SJCRH30 (cell line): Measurements from ENCODE around the gene CELF3. TPM values are rescaled to one million over a fixed set of nuclear protein-coding genes. Genes with fewer than 3 reads are reported as not detected.
"Not testable (repeated sequence)": the region's sequence is repeated elsewhere in the genome, so short reads cannot be mapped to it uniquely, and the experiment has no call there.

Experiments used
- DNase-seq, 2 experiments: peaks; one replicate each; pipeline ENCODE4 v3.0.0-alpha.2; 2015 to 2020
- H3K27ac ChIP-seq: fragments of 250-450 bp; sonication (Bioruptor Pico); 2 replicates; pipeline ENCODE4 v1.5.1; 2020; ENCODE audit warnings: mild to moderate bottlenecking, moderate library complexity
- H3K27me3 ChIP-seq: fragments of 250-450 bp; sonication (Bioruptor Pico); 2 replicates; pipeline ENCODE4 v1.5.1; 2020; ENCODE audit warnings: mild to moderate bottlenecking, moderate library complexity
- H3K36me3 ChIP-seq: fragments of 250-450 bp; sonication (Bioruptor Pico); 2 replicates; pipeline ENCODE4 v1.5.1; 2020; ENCODE audit warnings: mild to moderate bottlenecking, moderate library complexity
- H3K4me1 ChIP-seq: fragments of 250-450 bp; sonication (Bioruptor Pico); 2 replicates; pipeline ENCODE4 v1.5.1; 2020; ENCODE audit warnings: mild to moderate bottlenecking, moderate library complexity
- H3K4me3 ChIP-seq: fragments of 250-450 bp; sonication (Bioruptor Pico); 2 replicates; pipeline ENCODE4 v1.5.1; 2020; ENCODE audit warnings: mild to moderate bottlenecking, moderate library complexity
- H3K9me3 ChIP-seq: fragments of 250-450 bp; sonication (Bioruptor Pico); replicated peaks from 2 replicates; pipeline ENCODE4 v1.5.1; 2020; ENCODE audit warnings: mild to moderate bottlenecking, moderate library complexity
- total RNA-seq: library from RNA; depleted of rRNA; stranded (reverse); fragments of >200 nt; shearing (Covaris generic); gene quantifications from 2 replicates; pipeline ENCODE4 v1.2.3, GENCODE V29; 2014

Gene CELF3
- total RNA-seq, 1 experiment from 2014 or later: not detected

DNA sequence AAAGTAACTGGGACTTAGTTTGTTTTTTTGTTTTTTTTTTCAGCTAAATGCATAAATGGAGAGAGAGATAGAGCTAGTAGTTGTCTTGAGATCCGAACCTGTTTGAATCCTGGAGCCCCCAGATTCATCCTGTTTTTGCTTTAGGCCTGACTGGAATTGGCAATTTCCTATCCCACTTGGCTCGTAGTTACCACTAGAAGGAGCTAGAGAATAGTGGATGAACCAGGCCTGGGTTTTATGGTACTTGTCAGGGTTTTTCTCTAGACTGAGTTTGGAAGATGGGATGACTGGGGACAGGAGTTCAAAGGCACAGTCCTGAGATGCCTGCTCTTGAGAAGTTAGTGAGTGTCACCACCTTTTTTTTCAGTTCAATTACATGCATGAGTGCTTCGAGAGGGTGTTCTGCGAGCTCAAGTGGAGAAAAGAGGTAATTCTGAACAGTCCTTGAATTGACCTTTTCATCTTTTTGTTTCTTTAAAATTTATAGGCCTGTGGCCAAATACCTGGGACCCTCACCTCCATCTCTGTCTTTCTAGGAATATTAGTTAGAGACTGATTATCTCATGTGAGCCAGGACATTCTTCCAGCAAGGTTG, 23.4 kb downstream of the CELF3 start:
- no peaks in the 10 kb centered on the region for H3K27me3 ChIP-seq
- no peak overlapping the region for H3K27ac ChIP-seq
- peak in 1 of 2 experiments; percentile 46 for DNase-seq
- peaks cover 3% of the 10 kb centered on the region; the same call in 1 of the 2 replicates for H3K36me3 ChIP-seq
- H3K4me1 ChIP-seq: no peaks in the 10 kb centered on the region
- H3K4me3 ChIP-seq: no peak overlapping the region
- H3K9me3 ChIP-seq: no peaks in the 10 kb centered on the region

DNA sequence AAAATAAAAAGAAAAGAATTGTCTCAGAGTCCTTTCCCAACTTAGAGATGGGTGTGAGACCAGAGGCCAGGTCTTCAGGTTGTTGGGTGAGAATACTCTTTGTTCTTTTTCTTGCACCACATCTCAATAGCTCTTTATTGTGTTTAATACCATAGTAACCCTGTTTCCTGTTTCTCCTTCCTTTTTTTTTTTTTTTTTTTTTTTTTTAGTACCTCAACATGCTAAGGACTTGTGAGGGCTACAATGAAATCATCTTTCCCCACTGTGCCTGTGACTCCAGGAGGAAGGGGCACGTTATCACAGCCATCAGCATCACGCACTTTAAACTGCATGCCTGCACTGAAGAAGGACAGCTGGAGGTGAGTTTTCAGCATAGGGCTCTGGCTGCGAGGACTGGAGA, 24.4 kb downstream of the CELF3 start:
- Histone ChIP-seq H3K4me1 (no peaks in the 10 kb centered on the region), H3K4me3 (no peak overlapping the region), H3K27me3 (no peaks in the 10 kb centered on the region), H3K36me3 (peaks cover 3% of the 10 kb centered on the region; the same call in 1 of the 2 replicates), H3K27ac (no peak overlapping the region), H3K9me3 (no peaks in the 10 kb centered on the region)
- no peak for DNase-seq

- Histone ChIP-seq H3K36me3 (peaks cover 3% of the 10 kb centered on the region; the same call in 1 of the 2 replicates), H3K4me1 (no peaks in the 10 kb centered on the region), H3K9me3 (no peaks in the 10 kb centered on the region), H3K27ac (no peak overlapping the region), H3K27me3 (no peaks in the 10 kb centered on the region), H3K4me3 (no peak overlapping the region)
- no peak for DNase-seq
These were observed 27.1 kb downstream of the CELF3 start for GRCh38 chr1:151689494-151689893.

DNA sequence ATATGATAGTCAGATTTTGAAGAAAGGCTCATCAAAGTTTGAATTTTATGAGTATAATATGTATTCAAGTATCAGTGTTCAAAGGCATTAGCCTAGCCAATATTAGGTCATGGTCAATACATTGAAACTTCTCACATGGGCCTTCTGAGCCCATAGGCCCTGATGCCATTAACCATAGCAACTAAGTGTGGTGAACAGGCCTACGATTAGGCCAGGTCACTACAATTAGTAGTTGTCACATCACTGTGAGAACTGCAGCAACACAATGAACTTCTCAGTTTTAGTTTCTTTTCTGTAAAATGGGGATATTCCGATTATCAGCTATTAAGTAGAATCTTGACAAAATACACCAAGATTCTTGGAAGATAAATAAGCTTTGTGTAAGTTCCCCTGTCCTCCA, 30.0 kb downstream of the CELF3 start:
- no peaks in the 10 kb centered on the region for H3K9me3 ChIP-seq
- DNase-seq: no peak
- H3K4me1 ChIP-seq: no peaks in the 10 kb centered on the region
- H3K27ac ChIP-seq: no peak overlapping the region
- H3K4me3 ChIP-seq: no peak overlapping the region
- no peaks in the 10 kb centered on the region for H3K27me3 ChIP-seq
- H3K36me3 ChIP-seq: peaks cover 5% of the 10 kb centered on the region

DNA sequence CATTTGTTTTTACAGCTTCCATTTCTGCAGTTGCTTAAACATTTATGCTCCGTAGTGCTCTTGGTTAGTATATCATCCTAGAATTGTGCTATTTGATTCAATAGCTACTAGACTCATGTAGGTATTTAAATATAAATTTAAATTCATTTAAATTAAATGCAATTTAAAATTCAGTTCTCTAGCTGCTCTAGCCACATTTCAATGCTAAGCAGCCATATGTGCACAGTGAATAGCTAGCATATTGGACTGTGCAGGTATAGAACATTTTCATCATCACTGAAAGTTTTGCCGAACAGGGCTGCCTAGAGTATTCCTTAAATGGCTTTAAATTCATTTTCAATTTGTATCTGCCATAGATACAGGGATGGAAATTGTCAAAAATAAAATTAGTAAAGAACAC, 32.5 kb downstream of the CELF3 start:
- H3K27me3 ChIP-seq: no peaks in the 10 kb centered on the region
- no peak overlapping the region for H3K27ac ChIP-seq
- no peak overlapping the region for H3K4me3 ChIP-seq
- H3K36me3 ChIP-seq: peaks cover 7% of the 10 kb centered on the region
- H3K9me3 ChIP-seq: no peaks in the 10 kb centered on the region
- DNase-seq: no peak
- peaks cover 5% of the 10 kb centered on the region for H3K4me1 ChIP-seq

- not testable (repeated sequence) for H3K9me3 ChIP-seq, H3K4me3 ChIP-seq, H3K4me1 ChIP-seq, H3K36me3 ChIP-seq, H3K27me3 ChIP-seq, DNase-seq, H3K27ac ChIP-seq
These were observed 33.7 kb downstream of the CELF3 start for GRCh38 chr1:151682901-151683300.

DNA sequence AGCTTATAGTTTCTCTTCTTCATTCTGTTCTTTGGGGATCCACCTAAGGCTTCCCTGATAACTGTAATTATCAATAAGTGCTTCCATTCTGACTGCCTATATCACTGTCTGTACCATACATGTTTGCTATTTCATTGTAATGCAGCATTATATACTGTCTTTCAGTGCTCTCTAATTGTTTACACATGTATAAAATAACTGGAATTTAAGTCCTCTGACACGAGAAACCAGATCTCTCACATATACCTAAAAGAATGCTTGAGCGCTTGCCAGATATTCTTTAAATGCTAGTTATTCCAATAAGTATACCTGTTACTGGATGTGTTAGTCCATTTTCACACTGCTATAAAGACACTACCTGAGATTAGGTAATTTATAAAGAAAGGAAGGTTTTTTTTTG, 34.7 kb downstream of the CELF3 start:
- H3K36me3 ChIP-seq: peaks cover 7% of the 10 kb centered on the region
- H3K4me3 ChIP-seq: no peak overlapping the region
- no peak for DNase-seq
- H3K27me3 ChIP-seq: no peaks in the 10 kb centered on the region
- no peak overlapping the region for H3K27ac ChIP-seq
- peaks cover 5% of the 10 kb centered on the region for H3K4me1 ChIP-seq
- no peaks in the 10 kb centered on the region for H3K9me3 ChIP-seq

- no peak overlapping the region for H3K4me3 ChIP-seq
- peak in 1 of 2 experiments; percentile 21 for DNase-seq
- peaks cover 7% of the 10 kb centered on the region for H3K36me3 ChIP-seq
- no peaks in the 10 kb centered on the region for H3K9me3 ChIP-seq
- peaks cover 5% of the 10 kb centered on the region for H3K4me1 ChIP-seq
- H3K27me3 ChIP-seq: no peaks in the 10 kb centered on the region
- H3K27ac ChIP-seq: peak overlapping the region; percentile 23; the same call in 1 of the 2 replicates
These were observed 35.8 kb downstream of the CELF3 start for GRCh38 chr1:151680826-151681225.

DNA sequence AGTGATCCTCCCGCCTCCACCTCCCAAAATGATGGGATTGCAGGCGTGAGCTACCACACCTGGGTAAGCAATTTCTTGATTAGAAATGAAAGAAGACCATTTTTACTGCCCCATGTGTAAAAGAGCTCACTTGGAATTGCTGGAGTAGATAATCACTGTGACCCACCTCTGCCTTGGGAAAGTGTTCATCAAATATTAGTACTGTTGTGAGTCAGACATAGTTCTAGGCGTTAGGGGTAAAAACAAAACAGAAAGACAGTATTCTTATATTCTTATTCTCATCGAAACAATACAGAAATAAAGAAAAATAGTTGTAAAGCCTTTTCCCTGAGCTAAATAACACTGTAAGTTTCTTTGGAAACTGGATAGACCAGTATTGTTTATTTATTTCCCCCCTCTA, 36.2 kb downstream of the CELF3 start:
- H3K27me3 ChIP-seq: no peaks in the 10 kb centered on the region
- peaks cover 7% of the 10 kb centered on the region for H3K36me3 ChIP-seq
- no peak overlapping the region for H3K4me3 ChIP-seq
- H3K4me1 ChIP-seq: peaks cover 5% of the 10 kb centered on the region
- H3K27ac ChIP-seq: peak overlapping the region; percentile 23; the same call in 1 of the 2 replicates
- no peak for DNase-seq
- H3K9me3 ChIP-seq: no peaks in the 10 kb centered on the region

GRCh38 chr1:151673407-151673806, 43.2 kb downstream of the CELF3 start:
- Histone ChIP-seq H3K4me1 (no peaks in the 10 kb centered on the region), H3K27me3 (no peaks in the 10 kb centered on the region), H3K36me3 (peaks cover 7% of the 10 kb centered on the region; the same call in 1 of the 2 replicates), H3K9me3 (no peaks in the 10 kb centered on the region), H3K4me3 (no peak overlapping the region), H3K27ac (no peak overlapping the region)
- DNase-seq: no peak

GRCh38 chr1:151670036-151670675, 46.4 kb downstream of the CELF3 start:
- H3K9me3 ChIP-seq, DNase-seq, H3K36me3 ChIP-seq, H3K4me3 ChIP-seq, H3K4me1 ChIP-seq, H3K27me3 ChIP-seq, H3K27ac ChIP-seq: not testable (repeated sequence)

GRCh38 chr1:151668090-151668489, 48.5 kb downstream of the CELF3 start:
- Histone ChIP-seq H3K36me3 (peaks cover 17% of the 10 kb centered on the region), H3K27me3 (no peaks in the 10 kb centered on the region), H3K27ac (no peak overlapping the region), H3K9me3 (no peaks in the 10 kb centered on the region), H3K4me1 (no peaks in the 10 kb centered on the region), H3K4me3 (no peak overlapping the region)
- DNase-seq: no peak

GRCh38 chr1:151661751-151662150, 54.9 kb downstream of the CELF3 start:
- DNase-seq: no peak
- no peak overlapping the region for H3K27ac ChIP-seq
- no peak overlapping the region for H3K4me3 ChIP-seq
- H3K27me3 ChIP-seq: no peaks in the 10 kb centered on the region
- peaks cover 13% of the 10 kb centered on the region for H3K36me3 ChIP-seq
- H3K9me3 ChIP-seq: no peaks in the 10 kb centered on the region
- no peaks in the 10 kb centered on the region for H3K4me1 ChIP-seq

GRCh38 chr1:151655371-151655770, 61.2 kb downstream of the CELF3 start:
- Histone ChIP-seq H3K4me1 (no peaks in the 10 kb centered on the region), H3K9me3 (no peaks in the 10 kb centered on the region), H3K27ac (no peak overlapping the region), H3K36me3 (peaks cover 7% of the 10 kb centered on the region; the same call in 1 of the 2 replicates), H3K4me3 (no peak overlapping the region), H3K27me3 (no peaks in the 10 kb centered on the region)
- DNase-seq: no peak

GRCh38 chr1:151653397-151653796, 63.2 kb downstream of the CELF3 start:
- H3K27me3 ChIP-seq: no peaks in the 10 kb centered on the region

More at GRCh38 chr1:151653397-151653796, 63.2 kb downstream of the CELF3 start:
- H3K27ac ChIP-seq: no peak overlapping the region
- no peak overlapping the region for H3K4me3 ChIP-seq
- H3K4me1 ChIP-seq: no peaks in the 10 kb centered on the region
- peaks cover 9% of the 10 kb centered on the region; the same call in 1 of the 2 replicates for H3K36me3 ChIP-seq
- no peaks in the 10 kb centered on the region for H3K9me3 ChIP-seq
- DNase-seq: no peak
